HG03439 (cell line): ENCODE data around the gene CD53.

ENCODE experiments used
- ATAC-seq: cut with Tn5 transposase; IDR thresholded peaks from one replicate; pipeline ENCODE4 v1.9.1; 2021; ENCODE audit warnings: mild to moderate bottlenecking, moderate library complexity; ENCODE audit not compliant: unreplicated experiment

The CD53 gene

GRCh38 chr1:110875216-110875731 lies 2.3 kb downstream of the CD53 start:
- peak; percentile 41 for ATAC-seq

GRCh38 chr1:110876748-110877341 lies 3.9 kb downstream of the CD53 start:
- no peak for ATAC-seq

GRCh38 chr1:110877364-110877763 lies 4.4 kb downstream of the CD53 start:
- ATAC-seq, result no peak

- no peak for ATAC-seq
Observed at GRCh38 chr1:110877776-110878175, 4.8 kb downstream of the CD53 start.

GRCh38 chr1:110878591-110878990 lies 5.6 kb downstream of the CD53 start:
- no peak for ATAC-seq

- ATAC-seq, result no peak
Observed at GRCh38 chr1:110878993-110879392, 6.0 kb downstream of the CD53 start.

GRCh38 chr1:110879758-110880606 lies 7.0 kb downstream of the CD53 start:
- ATAC-seq, result peak; percentile 61

- peak; percentile 27 for ATAC-seq
Observed at GRCh38 chr1:110880708-110881374, 7.9 kb downstream of the CD53 start.

- ATAC-seq, result no peak
Observed at GRCh38 chr1:110888049-110888448, 15.1 kb downstream of the CD53 start.

- no peak for ATAC-seq
Observed at GRCh38 chr1:110888641-110889040, 15.7 kb downstream of the CD53 start.

GRCh38 chr1:110890474-110891196 lies 17.7 kb downstream of the CD53 start:
- no peak for ATAC-seq

GRCh38 chr1:110893908-110894490 lies 21.1 kb downstream of the CD53 start:
- no peak for ATAC-seq

GRCh38 chr1:110896090-110896489 lies 23.1 kb downstream of the CD53 start:
- no peak for ATAC-seq

GRCh38 chr1:110897681-110898080 lies 24.7 kb downstream of the CD53 start:
- no peak for ATAC-seq

GRCh38 chr1:110898734-110899457 lies 25.9 kb downstream of the CD53 start:
- no peak for ATAC-seq

GRCh38 chr1:110899458-110899843 lies 26.5 kb downstream of the CD53 start:
- ATAC-seq, result no peak

- ATAC-seq, result no peak
Observed at GRCh38 chr1:110902820-110903463, 30.0 kb downstream of the CD53 start.

- no peak for ATAC-seq
Observed at GRCh38 chr1:110903853-110904500, 31.0 kb downstream of the CD53 start.

GRCh38 chr1:110912784-110913183 lies 39.8 kb downstream of the CD53 start:
- no peak for ATAC-seq
